GM15510 (cell line): ENCODE measurements around the gene PLCB1.

Experiments
- POLR2A ChIP-seq: IDR thresholded peaks from 3 replicates; pipeline ENCODE4 v1.6.1; 2011; ENCODE audit warnings: borderline replicate concordance; ENCODE audit not compliant: insufficient read length; ENCODE audit errors: extremely low read depth

The PLCB1 gene

GRCh38 chr20:8480597-8480996, 348.5 kb downstream of the PLCB1 start:
- TF ChIP-seq POLR2A, result no peak

DNA sequence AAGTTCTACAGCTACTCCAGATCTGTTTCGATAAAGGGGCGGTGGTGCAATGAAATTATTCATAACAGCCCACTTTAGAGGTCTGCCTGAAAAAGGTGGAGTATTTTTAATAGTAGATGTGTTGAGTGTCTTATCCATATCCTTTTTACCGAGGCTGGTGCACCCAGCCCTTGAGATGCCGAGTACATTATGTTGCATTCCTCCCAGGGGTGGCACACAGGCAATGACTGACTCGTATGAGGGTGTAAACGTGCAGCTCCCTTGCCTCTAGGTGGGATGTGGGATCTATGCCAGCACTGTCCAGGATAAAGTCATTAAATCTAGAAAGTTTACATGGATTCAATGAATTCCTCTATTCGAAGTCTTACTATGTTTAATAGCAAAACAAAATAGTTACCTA, 355.6 kb downstream of the PLCB1 start:
- no peak for TF ChIP-seq POLR2A

DNA sequence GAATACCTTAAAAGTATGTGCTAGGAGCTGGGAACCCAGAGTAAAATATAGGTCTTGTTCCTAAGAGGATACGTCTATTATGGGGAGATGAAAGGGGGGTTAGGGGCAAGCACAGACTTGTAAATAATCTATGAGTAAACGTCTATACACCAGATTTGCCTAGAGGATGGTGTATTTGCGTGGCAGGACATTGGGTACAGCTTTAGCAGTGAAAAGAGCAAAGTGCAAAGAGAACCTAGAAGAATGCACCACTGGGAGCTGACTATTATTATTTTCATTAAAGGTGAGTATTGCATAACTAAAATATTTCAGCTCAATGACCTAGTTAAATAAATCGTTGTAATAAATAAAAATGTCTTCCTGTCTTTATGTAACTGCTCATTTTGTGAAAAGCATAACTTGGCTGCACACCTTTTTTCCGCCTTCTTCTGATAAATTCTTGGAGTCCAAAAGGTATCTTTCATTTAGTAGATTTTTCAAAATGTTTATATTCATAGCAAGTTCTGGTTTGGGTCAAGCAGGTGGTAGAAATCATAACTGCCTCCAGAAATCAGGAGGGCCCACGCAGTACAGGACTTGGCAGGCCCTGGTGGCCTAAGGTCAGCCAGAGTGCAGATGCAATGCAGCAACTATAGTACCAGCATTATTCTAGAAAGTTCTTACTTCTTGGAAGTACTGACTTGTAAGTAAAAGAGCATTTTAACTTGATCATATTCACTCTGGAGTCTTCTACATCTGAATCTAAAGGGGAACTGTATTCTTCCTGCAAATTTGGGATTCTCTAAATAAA, 357.2 kb downstream of the PLCB1 start:
- TF ChIP-seq POLR2A, result no peak

- no peak for TF ChIP-seq POLR2A
These were observed 358.2 kb downstream of the PLCB1 start for GRCh38 chr20:8490076-8490830.

DNA sequence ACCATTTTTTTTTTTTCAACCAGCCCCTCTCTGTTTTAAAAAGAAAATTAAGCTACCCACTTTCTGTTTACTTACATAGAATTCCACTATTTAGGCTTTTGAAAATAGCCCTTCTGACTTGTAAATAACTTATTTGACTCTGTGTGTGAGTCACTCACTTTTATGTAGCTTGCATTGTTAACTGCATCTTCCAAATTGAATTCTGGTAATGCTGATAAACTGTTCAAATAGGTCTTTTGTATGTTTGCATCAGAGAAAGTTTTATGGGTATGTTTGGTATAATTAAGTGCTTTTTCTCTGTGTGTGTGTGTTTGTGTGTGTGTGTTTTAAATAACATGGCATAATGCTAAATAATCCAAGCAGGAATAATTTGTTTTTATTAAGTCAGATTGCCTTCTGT, 360.1 kb downstream of the PLCB1 start:
- no peak for TF ChIP-seq POLR2A

DNA sequence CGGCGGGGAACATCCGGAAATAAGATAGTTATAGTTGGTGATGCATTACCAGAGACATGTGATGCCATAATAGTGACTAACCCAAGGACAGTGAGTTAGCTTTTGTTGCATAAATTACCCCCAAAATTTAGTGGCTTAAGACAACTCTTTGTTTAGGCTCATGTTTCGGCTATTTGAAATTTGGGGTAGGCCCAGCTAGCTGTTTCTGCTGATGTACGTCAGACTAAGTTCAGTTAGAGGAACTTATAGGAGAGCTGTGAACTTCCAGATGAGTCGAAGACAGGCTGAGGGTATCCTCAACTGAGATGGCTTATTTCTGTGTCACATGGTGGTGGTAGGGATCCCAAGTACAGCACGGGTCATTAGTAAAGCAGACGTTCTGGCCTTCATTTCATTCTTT, 366.5 kb downstream of the PLCB1 start:
- no peak for TF ChIP-seq POLR2A

- no peak for TF ChIP-seq POLR2A
These were observed 372.0 kb downstream of the PLCB1 start for GRCh38 chr20:8504030-8504429.

DNA sequence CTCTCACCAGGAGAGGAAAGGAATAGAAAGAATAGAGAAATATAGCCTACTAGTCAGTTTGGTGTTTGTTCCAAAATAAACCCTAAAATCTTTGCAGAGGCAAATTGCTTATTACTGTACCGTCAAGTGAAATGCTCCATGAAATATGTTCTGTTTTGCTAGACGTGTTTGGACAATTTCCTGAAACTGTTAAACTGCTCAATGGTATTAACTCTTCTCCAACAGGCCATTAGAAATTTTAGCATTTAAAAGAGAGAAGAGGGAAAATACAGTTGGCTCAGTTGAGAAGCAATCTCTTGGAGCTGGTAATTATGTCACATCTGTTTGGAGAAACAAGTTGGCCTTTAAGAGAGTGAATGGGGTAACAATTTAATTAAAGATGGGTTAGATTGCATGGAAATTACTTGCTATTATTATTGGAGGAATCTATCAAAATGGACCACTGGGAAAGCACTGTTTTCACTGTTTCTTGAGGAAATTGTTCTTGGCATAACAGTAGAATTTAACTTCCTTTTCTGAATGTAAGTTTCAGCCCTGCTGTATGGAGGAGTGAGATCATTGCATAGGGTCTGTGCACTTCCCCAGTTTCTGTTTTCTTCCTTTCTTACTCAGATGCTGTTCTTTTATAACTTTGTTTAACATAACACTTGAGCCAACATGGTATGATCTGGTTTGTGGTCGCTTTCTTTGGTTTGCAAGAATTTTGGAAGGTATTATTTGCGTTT, 373.6 kb downstream of the PLCB1 start:
- no peak for TF ChIP-seq POLR2A

DNA sequence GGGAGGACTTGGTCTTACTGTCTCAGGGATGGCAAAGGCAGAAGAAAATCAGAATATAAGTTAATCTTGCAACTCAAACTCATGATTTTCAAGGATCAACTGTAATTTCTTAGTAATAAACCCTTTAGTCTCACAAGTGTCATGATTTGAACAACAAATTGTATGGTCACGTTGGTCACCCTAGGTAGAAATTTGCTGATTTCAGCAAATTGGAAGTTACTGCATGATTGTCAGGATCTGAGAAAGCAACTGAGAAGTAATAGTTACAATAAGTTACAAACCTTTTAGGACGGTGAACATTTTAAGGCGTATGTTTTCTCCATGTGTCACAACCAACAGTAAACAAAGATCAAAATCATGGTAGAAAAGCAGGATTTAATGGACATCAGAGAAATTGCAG, 375.2 kb downstream of the PLCB1 start:
- no peak for TF ChIP-seq POLR2A

DNA sequence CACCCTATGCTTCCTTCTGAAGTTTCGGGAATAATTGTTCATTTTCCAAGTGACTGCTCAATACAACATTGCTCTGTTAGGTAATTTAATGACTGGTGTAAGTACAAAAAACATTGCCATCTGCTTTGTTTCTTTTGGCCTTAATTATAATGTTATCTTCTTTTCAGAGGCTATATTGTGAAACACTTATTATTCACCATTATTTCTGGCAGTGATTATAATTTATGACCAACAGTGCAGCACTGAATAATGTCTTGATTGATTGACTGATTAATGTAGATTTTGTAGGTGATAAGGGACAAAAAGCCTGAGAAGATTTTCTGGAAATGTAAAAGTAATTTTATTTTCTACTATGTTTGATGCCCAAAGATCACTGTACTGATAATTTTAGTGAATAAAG, 377.7 kb downstream of the PLCB1 start:
- TF ChIP-seq POLR2A, result no peak

DNA sequence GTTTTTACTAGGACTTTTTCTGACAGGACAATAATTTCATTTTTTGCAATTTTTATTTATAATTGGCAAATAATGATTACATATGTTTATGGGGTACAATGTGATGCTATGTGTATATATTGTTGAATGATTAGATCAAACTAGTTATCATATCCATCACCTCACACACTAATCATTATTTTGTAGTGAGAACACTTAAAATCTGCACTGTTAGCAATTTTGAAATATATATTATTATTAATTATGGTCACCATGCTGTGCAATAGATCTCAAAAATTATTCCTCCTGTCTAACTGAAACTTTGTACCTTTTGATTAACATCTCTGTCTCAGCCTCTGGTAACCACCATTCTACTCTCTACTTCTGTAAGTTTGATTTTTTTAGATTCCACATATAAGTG, 378.7 kb downstream of the PLCB1 start:
- no peak for TF ChIP-seq POLR2A

GRCh38 chr20:8512003-8512402, 379.9 kb downstream of the PLCB1 start:
- TF ChIP-seq POLR2A, result no peak

DNA sequence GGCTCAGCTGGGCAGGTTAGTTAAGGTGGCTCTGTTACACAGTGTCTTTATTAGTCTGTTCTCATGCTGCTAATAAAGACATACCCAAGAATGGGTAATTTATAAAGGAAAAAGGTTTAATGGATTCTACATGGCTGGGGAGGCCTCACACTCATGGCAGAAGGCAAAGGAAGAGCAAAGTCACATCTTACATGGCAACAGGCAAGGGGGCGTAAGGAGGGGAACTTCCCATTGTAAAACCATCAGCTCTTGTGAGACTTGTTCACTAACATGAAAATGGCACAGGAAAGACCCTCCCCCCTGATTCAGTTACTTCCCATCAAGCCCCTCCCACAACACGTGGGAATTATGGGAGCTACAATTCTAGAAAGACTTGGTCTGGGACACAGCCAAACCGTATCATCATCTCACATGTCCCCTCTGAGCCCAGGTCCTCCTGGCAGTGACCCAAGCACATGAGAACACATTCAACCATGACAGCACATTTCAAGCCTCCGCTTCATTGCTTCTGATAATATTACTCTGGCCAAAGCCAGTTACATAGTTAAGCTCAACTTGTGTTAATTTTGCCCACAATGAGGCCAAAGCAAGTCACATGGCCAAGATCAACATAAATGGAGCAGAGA, 383.9 kb downstream of the PLCB1 start:
- no peak for TF ChIP-seq POLR2A

DNA sequence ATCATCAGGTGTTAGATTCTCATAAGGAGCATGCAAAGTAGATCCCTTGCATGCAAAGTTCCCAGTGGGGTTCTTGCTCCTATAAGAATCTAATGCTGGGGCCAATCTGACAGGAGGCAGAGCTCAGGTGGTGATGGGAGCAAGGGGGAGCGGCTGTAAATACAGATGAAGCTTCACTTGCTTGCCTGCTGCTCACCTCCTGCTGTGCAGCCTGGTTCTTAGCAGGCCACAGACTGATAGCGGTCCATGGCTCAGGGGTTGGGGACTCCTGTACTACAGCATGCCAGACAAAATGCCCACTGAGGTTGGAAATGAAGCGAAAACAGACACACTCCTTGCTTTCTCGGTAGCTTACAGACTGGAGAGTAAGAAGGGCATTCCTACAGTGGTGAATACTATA, 386.8 kb downstream of the PLCB1 start:
- TF ChIP-seq POLR2A, result no peak

- no peak for TF ChIP-seq POLR2A
These were observed 387.8 kb downstream of the PLCB1 start for GRCh38 chr20:8519887-8520286.

DNA sequence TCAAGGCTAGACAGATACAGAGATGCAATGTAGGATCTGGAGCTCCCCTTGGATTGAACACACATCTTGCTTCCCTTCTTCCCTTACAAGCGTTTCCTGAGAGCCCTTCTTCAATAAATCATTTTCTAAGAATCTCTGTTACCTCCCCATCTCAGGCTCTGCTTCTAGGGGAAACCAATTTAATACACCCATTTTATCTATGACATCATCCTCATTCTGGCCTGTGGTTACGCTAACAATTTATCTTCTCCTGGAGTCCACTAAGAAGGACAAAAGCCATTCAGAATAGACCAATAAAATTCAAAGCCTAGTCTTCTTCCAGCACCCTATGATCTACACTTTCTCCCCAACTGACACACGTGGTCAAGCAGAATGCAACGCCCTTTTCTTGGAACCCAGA, 390.1 kb downstream of the PLCB1 start:
- no peak for TF ChIP-seq POLR2A

- TF ChIP-seq POLR2A, result no peak
These were observed 391.6 kb downstream of the PLCB1 start for GRCh38 chr20:8523684-8524083.
